COLO829 (cell line): Measurements from ENCODE around the gene SDK1.

ENCODE experiments used
- DNase-seq: peaks from one replicate; pipeline ENCODE4 v3.0.0; 2012; ENCODE audit warnings: low spot score

The SDK1 gene

GRCh38 chr7:3338161-3338560, 37.1 kb downstream of the SDK1 start:
- DNase-seq = no peak

DNA sequence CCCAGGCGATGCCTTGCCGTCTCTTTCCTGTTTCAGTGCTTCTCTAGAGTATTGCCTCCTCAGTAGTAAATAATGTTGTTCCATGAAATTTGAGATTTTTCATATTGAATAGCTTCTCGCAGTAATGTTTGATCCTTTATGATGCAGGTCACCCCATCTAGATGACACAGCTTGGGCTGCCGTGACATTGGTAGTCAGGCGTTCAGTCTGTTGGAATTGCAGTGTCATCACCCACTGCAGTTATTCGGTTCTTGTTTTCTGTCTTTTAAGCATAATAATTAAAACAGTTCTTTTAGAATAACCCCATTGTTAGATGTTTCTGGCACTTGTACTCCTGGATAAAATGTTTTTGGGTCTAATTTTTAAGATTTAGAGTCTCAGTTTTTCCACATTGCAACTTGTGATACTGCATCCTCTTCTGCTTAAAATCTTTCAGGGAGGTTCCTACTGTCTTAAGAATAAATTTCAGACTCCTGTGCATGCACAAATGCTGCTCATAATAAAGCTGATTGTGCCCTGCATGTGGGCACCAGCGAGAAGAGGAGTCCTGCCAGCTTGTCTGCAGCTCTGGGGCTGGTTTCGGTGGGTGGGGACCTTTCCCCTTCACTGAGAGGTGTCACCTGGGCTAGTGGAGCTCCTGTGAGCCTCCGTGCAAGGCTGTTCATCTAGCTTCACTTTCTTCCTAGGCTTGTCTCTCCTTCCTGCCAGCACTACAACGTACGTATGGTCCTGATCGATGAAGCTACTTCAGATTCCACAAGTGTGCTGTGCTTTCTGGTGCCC, 44.8 kb downstream of the SDK1 start:
- DNase-seq = no peak

GRCh38 chr7:3349126-3349525, 48.1 kb downstream of the SDK1 start:
- no peak for DNase-seq

DNA sequence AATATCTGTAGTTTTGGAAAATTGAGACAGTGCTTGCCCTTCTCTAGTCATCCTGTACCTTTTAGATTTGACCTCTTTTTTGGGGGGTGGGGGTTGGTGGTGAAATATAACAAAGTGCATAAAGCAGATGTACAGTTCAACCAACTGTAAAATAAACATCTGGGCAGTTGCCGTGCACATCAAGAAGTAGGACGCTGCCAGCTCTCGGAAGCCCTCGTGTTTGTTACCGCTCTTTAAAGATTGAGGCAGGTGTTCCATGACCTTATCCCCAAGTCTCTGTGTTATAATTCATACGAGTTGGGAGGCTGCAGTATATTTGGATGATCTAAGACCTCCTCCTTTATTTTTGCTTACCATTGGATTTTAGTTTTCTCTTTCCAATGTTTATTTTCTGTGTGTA, 55.1 kb downstream of the SDK1 start:
- no peak for DNase-seq

DNA sequence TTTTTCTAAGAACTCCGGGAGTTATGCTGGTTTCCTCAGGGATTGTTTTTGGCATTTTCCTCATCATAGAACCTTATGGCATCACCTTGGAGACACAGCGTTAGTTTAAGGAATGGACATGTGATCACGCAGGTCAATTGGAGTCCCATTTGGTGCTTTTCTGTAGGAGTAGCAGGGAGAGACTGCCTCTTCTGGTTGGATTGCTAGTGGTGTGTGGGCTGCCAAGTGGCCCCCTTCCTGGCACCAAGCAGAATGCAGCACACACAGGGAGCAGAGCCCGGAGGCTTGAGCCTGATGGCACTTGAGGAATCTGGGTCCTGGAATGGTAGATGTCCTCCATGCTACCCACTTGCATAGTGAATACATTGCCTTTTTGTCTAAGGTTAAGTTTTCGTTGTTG, 57.9 kb downstream of the SDK1 start:
- DNase-seq = no peak

DNA sequence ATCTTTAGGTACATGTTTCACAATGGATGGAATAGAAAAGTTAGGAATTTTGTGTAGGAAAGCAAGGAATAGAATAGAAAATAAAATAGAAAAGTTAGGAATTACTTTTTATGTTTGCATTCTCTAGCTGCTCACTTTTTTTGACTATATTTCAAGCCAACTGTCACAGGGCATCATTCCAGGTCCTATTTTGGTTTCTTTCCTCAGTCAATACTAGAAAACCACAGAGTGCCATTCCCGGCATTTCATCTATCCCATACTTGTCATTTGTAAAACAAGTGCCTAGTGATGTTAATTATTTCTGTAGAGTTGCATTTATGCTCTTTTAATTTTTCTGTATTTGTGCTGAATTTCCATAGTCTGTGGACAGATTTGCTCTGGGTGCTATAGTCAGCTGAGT, 66.2 kb downstream of the SDK1 start:
- DNase-seq = no peak

GRCh38 chr7:3370068-3370830, 69.2 kb downstream of the SDK1 start:
- DNase-seq = no peak

DNA sequence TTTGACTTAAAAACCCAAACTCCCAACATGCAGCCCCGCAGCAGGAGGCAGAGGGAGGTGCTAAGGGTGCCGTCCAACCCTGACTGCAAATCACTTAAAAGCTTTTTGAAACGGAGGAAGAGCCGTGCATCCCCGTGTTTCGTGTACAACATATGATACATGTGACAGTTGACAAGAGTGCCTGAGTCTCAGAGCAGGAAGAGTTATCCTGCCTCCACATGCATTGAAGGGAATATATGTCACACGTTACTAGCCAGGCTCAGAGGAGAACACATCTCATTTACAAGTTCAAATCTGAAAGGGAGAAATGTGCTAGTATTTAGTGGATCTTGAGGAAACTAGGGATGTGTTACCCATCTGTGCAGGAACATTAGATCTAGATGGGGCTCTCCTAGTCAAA, 69.9 kb downstream of the SDK1 start:
- no peak for DNase-seq

DNA sequence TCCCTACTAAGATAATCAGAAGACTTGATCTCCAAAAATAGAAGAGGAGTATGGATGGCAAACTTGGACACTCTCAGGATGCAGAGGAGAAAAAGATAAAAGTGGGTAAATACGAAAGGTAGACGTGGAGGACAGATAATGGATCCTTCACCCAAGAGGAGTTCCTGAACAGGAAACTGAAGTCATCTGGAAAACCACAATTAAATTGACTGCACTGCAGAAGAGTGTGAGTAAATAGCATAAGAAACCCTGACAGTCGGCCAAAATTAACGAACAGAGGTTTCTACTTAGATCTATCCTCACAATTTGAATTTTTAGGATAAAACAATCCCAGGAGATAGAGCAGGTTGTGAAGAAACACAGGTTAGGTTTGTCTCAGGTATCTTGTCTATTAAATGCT, 70.5 kb downstream of the SDK1 start:
- DNase-seq = no peak

- no peak for DNase-seq
Observed at GRCh38 chr7:3374239-3374638, 73.2 kb downstream of the SDK1 start.

DNA sequence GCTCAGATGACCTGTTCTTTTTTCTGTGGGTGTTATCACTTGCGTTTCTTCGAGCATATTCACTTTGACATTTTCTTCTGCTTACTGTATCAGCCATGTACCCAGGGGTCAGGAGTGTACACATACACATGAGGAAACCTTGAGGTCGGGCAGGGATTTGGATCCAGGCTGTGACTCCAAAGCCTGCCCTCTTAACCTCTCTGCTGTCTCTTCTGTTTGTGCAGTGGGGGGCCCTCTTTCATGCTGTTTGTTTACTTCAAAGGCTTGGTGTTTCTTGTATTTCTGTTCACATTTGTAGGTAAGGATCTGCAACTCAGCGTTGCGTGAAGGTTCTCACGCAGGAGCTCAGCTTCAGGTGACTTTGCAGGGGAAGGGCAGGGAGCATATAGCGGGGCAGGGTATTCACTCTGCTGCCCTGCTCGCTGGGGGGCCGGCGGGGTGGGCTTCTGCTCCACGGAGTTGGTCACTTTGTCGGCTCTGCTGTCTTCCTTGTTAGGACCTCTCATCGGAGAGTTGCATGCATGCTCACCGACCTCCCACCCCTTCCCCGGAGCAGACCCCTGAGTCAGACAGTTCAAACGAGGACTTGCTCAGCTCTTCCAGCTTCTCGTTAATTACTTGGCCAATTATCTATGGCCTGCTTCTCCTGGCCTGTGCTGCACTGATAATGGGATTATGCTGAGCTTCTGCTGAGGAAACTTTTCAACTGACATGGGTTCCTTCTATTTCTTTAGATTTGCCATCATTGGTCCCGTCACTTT, 77.5 kb downstream of the SDK1 start:
- no peak for DNase-seq

DNA sequence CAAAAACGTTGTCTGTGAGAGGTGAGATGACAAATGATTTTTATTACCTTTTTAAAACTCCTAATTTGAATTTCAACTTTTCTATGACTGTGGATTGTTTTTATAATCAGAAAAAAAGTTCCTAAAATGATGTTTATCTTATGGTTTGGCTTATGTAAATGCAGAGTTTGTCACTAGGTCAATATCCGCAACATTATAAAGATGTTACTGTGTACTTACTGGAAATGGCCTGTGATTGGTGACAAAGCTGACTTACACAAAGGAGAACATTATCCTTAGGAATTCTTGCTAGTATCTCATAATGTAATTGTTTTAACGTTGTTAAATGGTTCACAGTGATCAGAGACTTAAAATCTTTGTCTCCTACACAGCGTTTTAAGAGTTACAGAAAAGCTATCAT, 79.0 kb downstream of the SDK1 start:
- DNase-seq = no peak

- no peak for DNase-seq
Observed at GRCh38 chr7:3380886-3381685, 80.0 kb downstream of the SDK1 start.

GRCh38 chr7:3386423-3387190, 85.6 kb downstream of the SDK1 start:
- no peak for DNase-seq

GRCh38 chr7:3393862-3394261, 92.8 kb downstream of the SDK1 start:
- no peak for DNase-seq

GRCh38 chr7:3397324-3397723, 96.3 kb downstream of the SDK1 start:
- DNase-seq = no peak

DNA sequence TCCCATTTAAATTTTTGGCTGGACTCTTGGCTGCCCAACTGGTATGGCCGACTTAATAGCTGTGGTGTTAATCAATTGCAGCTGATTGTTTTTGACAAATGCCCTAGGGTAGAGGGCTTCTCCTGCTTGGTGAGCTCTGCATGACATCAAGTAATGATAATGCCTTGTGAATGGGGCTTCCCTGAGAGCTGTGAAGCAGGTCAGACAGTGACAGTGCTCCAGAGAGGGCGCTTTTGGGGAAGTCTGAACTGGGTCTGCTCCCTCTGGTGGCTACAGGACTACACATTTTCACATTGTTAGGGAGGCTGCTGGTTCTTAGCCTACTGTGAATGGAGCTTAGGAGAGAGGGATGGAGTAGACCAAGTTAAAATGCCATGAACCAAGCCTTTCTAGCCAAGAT, 98.8 kb downstream of the SDK1 start:
- DNase-seq = no peak

GRCh38 chr7:3404501-3404900, 103.4 kb downstream of the SDK1 start:
- no peak for DNase-seq

GRCh38 chr7:3408814-3409595, 108.0 kb downstream of the SDK1 start:
- DNase-seq = no peak

DNA sequence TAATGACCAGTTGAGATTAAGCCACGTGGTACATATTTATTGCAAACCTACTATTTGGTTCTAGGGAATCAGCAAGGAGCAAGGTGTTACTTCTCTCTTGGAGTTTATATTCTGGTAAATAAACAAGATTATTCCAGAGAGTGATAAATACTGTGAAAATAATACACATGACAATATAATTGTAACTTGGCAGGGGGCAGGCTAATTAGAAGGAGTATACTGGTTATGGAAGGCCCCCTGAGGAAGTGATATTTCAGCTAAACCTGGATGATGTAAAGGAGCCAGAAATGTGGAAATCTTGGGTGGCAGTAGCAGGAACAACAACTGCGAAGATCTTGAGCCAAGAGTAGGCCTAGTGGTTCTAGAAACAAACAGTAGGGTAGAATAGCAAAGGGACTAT, 111.8 kb downstream of the SDK1 start:
- no peak for DNase-seq
